Esophagus squamous epithelium (tissue), 5 donors: ENCODE measurements around the gene CDC25C. TPM values are rescaled to one million over a fixed set of nuclear protein-coding genes. Genes with fewer than 3 reads are reported as not detected.
A peak's percentile ranks its signal among the peaks of the same experiment; 100 is the strongest.

Source experiments
- DNase-seq: peaks from one replicate; lab custom pipeline; 2025; lab: John Stamatoyannopoulos, UW
- H3K27ac ChIP-seq, 4 donors: fragments of 200-600 bp; sonication (generic); one replicate each; pipeline ENCODE4 v1.5.1; 2016 to 2019; ENCODE audit warnings: mild to moderate bottlenecking in 1 of 4
- H3K27me3 ChIP-seq, 4 donors: fragments of 200-600 bp; sonication (generic); 1 replicate in 3 of 4; 2 replicates in 1 of 4; pipeline versions ENCODE4 v1.5.1 to v1.6.0; 2017 to 2021; ENCODE audit warnings: antibody characterized with exemption in 1 of 4
- H3K36me3 ChIP-seq, 3 donors: fragments of 200-600 bp; sonication (generic); one replicate each; pipeline ENCODE4 v1.5.1; 2016 to 2019
- H3K4me1 ChIP-seq, 3 donors: fragments of 200-600 bp; sonication (generic); one replicate each; pipeline ENCODE4 v1.5.1; 2017 to 2019
- H3K4me3 ChIP-seq, 4 donors: fragments of 200-600 bp; sonication (generic); 1 replicate in 3 of 4; 2 replicates in 1 of 4; pipeline ENCODE4 v1.5.1; 2016 to 2019; ENCODE audit warnings: mild to moderate bottlenecking in 2 of 4, moderate library complexity in 1 of 4
- H3K9me3 ChIP-seq, 3 donors: fragments of 200-600 bp; sonication (generic); one replicate each; pipeline ENCODE4 v1.5.1; 2016 to 2019
- CTCF ChIP-seq, 6 experiments: fragments of 450-650 bp in 4 of 6; fragments of 200-600 bp in 2 of 6; sonication (generic) in 2 of 6; IDR thresholded peaks; one replicate each; pipeline ENCODE4 v1.5.1; 2016 to 2019; ENCODE audit warnings: antibody characterized with exemption in 6 of 6, mild to moderate bottlenecking in 4 of 6, moderate library complexity in 4 of 6
- POLR2A ChIP-seq, 4 donors: fragments of 450-650 bp; IDR thresholded peaks; one replicate each; pipeline ENCODE4 v1.6.1; 2017; ENCODE audit warnings: antibody characterized with exemption in 4 of 4, mild to moderate bottlenecking in 4 of 4, moderate library complexity in 3 of 4
- WGBS, 2 donors: methylation state at CpG; one replicate each; pipeline ENCODE4 v1.1.5; 2018; 5-methylcytosine and 5-hydroxymethylcytosine counted together
- intact Hi-C: fragments of 100-400 bp; cut with DNase I; formaldehyde crosslinking; loops from one replicate; pipeline ENCODE4 v1.15.0; 2022
- total RNA-seq, 4 donors: library from RNA; depleted of rRNA; stranded (reverse); fragments of >200 nt; gene quantifications; one replicate each; pipeline ENCODE4 v1.1.0, GENCODE V29; 2016
- donor health status: DM: yes; HTN: yes; CAD: no.

The CDC25C gene
- total RNA-seq, 4 donors from 2014 or later: 0.80 to 3.1 (median 1.8) TPM

- Histone ChIP-seq H3K36me3 (no peaks in the 10 kb centered on the region), H3K4me3 (no peak overlapping the region), H3K27ac (no peak overlapping the region), H3K4me1 (peaks cover 5 to 11% (median 6%) of the 10 kb centered on the region in 3 donors), H3K9me3 (no peaks in the 10 kb centered on the region), H3K27me3 (peaks cover 0 to 19% (median 0%) of the 10 kb centered on the region in 4 donors)
- DNase-seq: no peak
- intact Hi-C loops: no loop called here
- no peak for TF ChIP-seq CTCF (IDR thresholded peaks at IDR 0.05)
- WGBS, 2 donors: 80 to 86% methylated on average over 4 of the region's 4 CpGs
Measured at GRCh38 chr5:138246334-138246733, 85.3 kb downstream of the CDC25C start.

- H3K4me3 ChIP-seq: no peak overlapping the region
- WGBS, 2 donors: 50% methylated on average over 1 of the region's 1 CpG; no CpG with 5 or more reads in 1 of the 2 donors
Measured at GRCh38 chr5:138245717-138246116, 85.9 kb downstream of the CDC25C start.

GRCh38 chr5:138243794-138244193, 87.8 kb downstream of the CDC25C start:
- H3K4me3 ChIP-seq: no peak overlapping the region
- WGBS, 2 donors: 51 to 55% methylated on average over 2 of the region's 2 CpGs
- TF ChIP-seq POLR2A (IDR thresholded peaks at IDR 0.05): no peak
- no peak for TF ChIP-seq CTCF (IDR thresholded peaks at IDR 0.05)
- no peaks in the 10 kb centered on the region for H3K36me3 ChIP-seq
- intact Hi-C loops: no loop called here
- H3K27me3 ChIP-seq: peaks cover 0 to 45% (median 0%) of the 10 kb centered on the region in 4 donors
- H3K27ac ChIP-seq: no peak overlapping the region
- no peak for DNase-seq
- peaks cover 6 to 13% (median 6%) of the 10 kb centered on the region in 3 donors for H3K4me1 ChIP-seq
- no peaks in the 10 kb centered on the region for H3K9me3 ChIP-seq

More at GRCh38 chr5:138245717-138246116, 85.9 kb downstream of the CDC25C start:
- H3K9me3 ChIP-seq: no peaks in the 10 kb centered on the region
- peaks cover 0 to 26% (median 0%) of the 10 kb centered on the region in 4 donors for H3K27me3 ChIP-seq
- no peak for DNase-seq
- H3K27ac ChIP-seq: no peak overlapping the region
- peaks cover 6 to 13% (median 6%) of the 10 kb centered on the region in 3 donors for H3K4me1 ChIP-seq
- TF ChIP-seq POLR2A (IDR thresholded peaks at IDR 0.05) (no peak), CTCF (IDR thresholded peaks at IDR 0.05) (no peak)
- H3K36me3 ChIP-seq: no peaks in the 10 kb centered on the region
- intact Hi-C loops: no loop called here

GRCh38 chr5:138241688-138242571, 89.7 kb downstream of the CDC25C start:
- H3K4me3 ChIP-seq: peak overlapping the region; percentile 33 to 66 (median 44)
- H3K36me3 ChIP-seq: no peaks in the 10 kb centered on the region
- intact Hi-C loops: no loop called here
- peaks cover 0 to 58% (median 0%) of the 10 kb centered on the region in 4 donors for H3K27me3 ChIP-seq
- WGBS, 2 donors: 5 to 25% methylated on average over 10 to 27 of the region's 67 CpGs
- no peak for TF ChIP-seq POLR2A (IDR thresholded peaks at IDR 0.05)
- no peak for TF ChIP-seq CTCF (IDR thresholded peaks at IDR 0.05)
- DNase-seq: no peak
- H3K9me3 ChIP-seq: no peaks in the 10 kb centered on the region
- peaks cover 6 to 13% (median 6%) of the 10 kb centered on the region in 3 donors for H3K4me1 ChIP-seq
- peak overlapping the region in 1 of 4 donors; percentile 11 for H3K27ac ChIP-seq
